Progenitor cell of endocrine pancreas (in vitro differentiated cells): ENCODE results near the gene TMEM44. TPM values are rescaled to one million over a fixed set of nuclear protein-coding genes. Genes with fewer than 3 reads are reported as not detected.

ENCODE experiments used
- DNase-seq: peaks from one replicate; pipeline ENCODE4 v3.0.0; 2021; ENCODE audit warnings: low spot score; ENCODE audit not compliant: unreplicated experiment
- H3K27ac Mint-ChIP-seq: 2 replicates; pipeline ENCODE4 v1.8.0; 2021; ENCODE audit warnings: mild to moderate bottlenecking, moderate library complexity, mixed read lengths
- H3K27me3 Mint-ChIP-seq: 2 replicates; pipeline ENCODE4 v1.8.0; 2021; ENCODE audit warnings: mixed read lengths
- H3K36me3 Mint-ChIP-seq: 2 replicates; pipeline ENCODE4 v1.8.0; 2022; ENCODE audit warnings: mixed read lengths; ENCODE audit not compliant: insufficient read depth
- H3K4me1 Mint-ChIP-seq: 2 replicates; pipeline ENCODE4 v1.8.0; 2021; ENCODE audit warnings: low read depth, mixed read lengths
- H3K4me3 Mint-ChIP-seq: 2 replicates; pipeline ENCODE4 v1.8.0; 2021; ENCODE audit warnings: low read depth, mild to moderate bottlenecking, moderate library complexity, mixed read lengths
- H3K9me3 Mint-ChIP-seq: 2 replicates; pipeline ENCODE4 v1.8.0; 2021; ENCODE audit warnings: low read depth, mixed read lengths
- total RNA-seq: library from RNA; stranded (reverse); gene quantifications from 2 replicates; pipeline ENCODE4 v1.2.1, GENCODE V29; 2021
- TF ChIP-seq, protein P1 (sequence below): fragments of 200-600 bp; sonication (generic); IDR thresholded peaks from one replicate; pipeline ENCODE4 v1.5.0; 2021; ENCODE audit warnings: antibody characterized with exemption, mild to moderate bottlenecking; ENCODE audit not compliant: unreplicated experiment

The TMEM44 gene
- total RNA-seq, 1 donor from 2014 or later, result 44.7 TPM

- no peaks in the 10 kb centered on the region for H3K36me3 Mint-ChIP-seq
These were observed 73.2 kb downstream of the TMEM44 start for GRCh38 chr3:194560047-194560446.

GRCh38 chr3:194559530-194559929 is 73.7 kb downstream of the TMEM44 start:
- Mint-ChIP-seq H3K4me1 (peaks cover 17% of the 10 kb centered on the region), H3K27me3 (no peaks in the 10 kb centered on the region), H3K9me3 (no peaks in the 10 kb centered on the region), H3K36me3 (no peaks in the 10 kb centered on the region), H3K27ac (no peak overlapping the region), H3K4me3 (no peak overlapping the region)
- TF ChIP-seq, protein P1, sequence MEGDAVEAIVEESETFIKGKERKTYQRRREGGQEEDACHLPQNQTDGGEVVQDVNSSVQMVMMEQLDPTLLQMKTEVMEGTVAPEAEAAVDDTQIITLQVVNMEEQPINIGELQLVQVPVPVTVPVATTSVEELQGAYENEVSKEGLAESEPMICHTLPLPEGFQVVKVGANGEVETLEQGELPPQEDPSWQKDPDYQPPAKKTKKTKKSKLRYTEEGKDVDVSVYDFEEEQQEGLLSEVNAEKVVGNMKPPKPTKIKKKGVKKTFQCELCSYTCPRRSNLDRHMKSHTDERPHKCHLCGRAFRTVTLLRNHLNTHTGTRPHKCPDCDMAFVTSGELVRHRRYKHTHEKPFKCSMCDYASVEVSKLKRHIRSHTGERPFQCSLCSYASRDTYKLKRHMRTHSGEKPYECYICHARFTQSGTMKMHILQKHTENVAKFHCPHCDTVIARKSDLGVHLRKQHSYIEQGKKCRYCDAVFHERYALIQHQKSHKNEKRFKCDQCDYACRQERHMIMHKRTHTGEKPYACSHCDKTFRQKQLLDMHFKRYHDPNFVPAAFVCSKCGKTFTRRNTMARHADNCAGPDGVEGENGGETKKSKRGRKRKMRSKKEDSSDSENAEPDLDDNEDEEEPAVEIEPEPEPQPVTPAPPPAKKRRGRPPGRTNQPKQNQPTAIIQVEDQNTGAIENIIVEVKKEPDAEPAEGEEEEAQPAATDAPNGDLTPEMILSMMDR, result no peak
- DNase-seq, result no peak

More at GRCh38 chr3:194560047-194560446, 73.2 kb downstream of the TMEM44 start:
- Mint-ChIP-seq H3K27me3 (no peaks in the 10 kb centered on the region), H3K9me3 (no peaks in the 10 kb centered on the region), H3K27ac (no peak overlapping the region), H3K4me1 (peaks cover 16% of the 10 kb centered on the region), H3K4me3 (no peak overlapping the region)
- DNase-seq, result no peak
- TF ChIP-seq, protein P1, result no peak

DNA sequence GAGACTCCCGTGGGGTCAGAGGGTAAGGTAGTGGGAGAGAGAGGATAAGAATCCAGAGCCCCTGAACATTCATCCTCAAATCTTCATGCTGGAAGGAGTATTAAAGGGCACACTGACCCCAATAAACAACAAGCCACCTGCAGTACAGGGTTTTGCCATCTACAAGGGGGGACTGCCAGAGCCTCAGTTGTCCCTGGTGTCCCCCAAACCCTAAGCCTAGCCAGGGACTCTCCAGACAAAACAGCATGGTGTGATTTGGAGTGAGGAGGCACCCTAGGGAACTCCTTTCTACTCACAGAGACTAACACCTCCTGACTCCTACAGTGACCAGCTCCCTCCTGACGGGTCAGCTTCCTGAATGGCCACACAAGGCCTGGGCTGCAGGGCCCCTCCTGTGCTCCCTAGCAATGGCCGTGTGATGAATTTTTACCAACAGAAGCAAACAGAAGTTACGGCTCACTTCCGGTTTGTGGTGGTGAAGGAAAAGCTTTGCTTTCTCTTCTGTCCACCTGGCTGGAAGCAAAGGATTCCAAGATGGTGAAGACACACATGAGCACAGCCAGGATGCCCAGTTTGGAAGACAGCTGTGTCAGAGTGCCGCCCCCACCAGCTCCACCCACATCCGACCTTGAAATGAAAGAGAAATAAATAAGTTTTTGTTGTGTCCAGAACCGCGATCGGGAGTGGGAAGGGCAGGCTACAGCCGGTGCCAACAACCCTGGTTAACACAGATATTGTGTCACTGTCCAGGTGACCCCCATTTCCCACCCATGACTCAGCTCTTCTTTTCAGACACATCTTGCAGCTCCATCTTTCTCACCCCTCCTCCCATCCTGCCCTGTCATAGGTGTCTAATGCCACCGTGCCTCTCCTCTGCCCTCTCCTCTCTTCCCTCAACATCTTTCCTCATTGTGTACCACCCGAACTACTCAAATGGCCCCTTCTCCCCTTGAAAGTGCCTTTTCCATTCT is 76.8 kb downstream of the TMEM44 start:
- H3K4me3 Mint-ChIP-seq, result no peak overlapping the region
- no peak for DNase-seq
- no peaks in the 10 kb centered on the region for H3K27me3 Mint-ChIP-seq
- H3K9me3 Mint-ChIP-seq, result no peaks in the 10 kb centered on the region
- peak overlapping the region; percentile 34 for H3K27ac Mint-ChIP-seq
- H3K36me3 Mint-ChIP-seq, result no peaks in the 10 kb centered on the region
- H3K4me1 Mint-ChIP-seq, result peaks cover 19% of the 10 kb centered on the region
- TF ChIP-seq, protein P1, result no peak

- peaks cover 23% of the 10 kb centered on the region for H3K4me1 Mint-ChIP-seq
- H3K4me3 Mint-ChIP-seq, result no peak overlapping the region
- H3K9me3 Mint-ChIP-seq, result no peaks in the 10 kb centered on the region
- H3K27ac Mint-ChIP-seq, result no peak overlapping the region
- H3K27me3 Mint-ChIP-seq, result no peaks in the 10 kb centered on the region
- no peak for DNase-seq
- H3K36me3 Mint-ChIP-seq, result no peaks in the 10 kb centered on the region
- TF ChIP-seq, protein P1, result no peak
These were observed 77.8 kb downstream of the TMEM44 start for GRCh38 chr3:194555175-194556062.
